ENCODE measurements around the gene PLEKHG2. TPM values are rescaled to one million over a fixed set of nuclear protein-coding genes. Genes with fewer than 3 reads are reported as not detected.
"Not testable (repeated sequence)": the region's sequence is repeated elsewhere in the genome, so short reads cannot be mapped to it uniquely, and the experiment has no call there.

The PLEKHG2 gene
- polyA plus RNA-seq, 1 donor from 2014 or later = 6.5 TPM

DNA sequence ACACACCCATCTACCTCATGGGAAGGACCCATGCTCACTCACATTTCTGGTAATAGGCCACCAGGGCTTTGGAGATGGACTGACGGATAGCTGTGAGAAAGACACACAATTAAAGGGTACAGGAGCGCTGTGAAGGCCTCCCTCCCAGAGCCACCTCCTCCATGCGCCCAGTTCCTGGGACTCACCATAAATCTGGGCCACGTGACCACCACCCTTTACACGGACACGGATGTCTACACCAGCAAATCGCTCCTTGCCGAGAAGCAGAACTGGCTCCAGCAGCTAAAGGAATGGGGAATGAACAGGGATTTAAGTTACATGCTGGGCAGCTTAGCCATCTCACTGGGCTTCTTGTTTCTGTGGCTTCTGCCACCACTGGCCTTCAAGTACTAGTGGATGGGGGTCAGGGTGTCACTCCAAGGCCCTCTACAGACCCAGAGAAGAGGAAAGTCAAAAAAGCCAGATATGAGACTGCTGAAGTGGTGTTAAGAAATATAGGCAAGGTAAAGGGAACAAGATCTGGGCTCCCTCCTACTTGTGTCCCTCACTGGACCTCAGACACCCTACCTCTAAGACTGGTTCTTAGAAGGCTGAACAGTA is 21.1 kb downstream of the PLEKHG2 start:
- Mint-ChIP-seq H3K4me1 (peaks cover 25 to 30% (median 27%) of the 10 kb centered on the region in 3 donors), H3K27me3 (no peaks in the 10 kb centered on the region), H3K4me3 (peak overlapping the region in 3 of 4 donors; percentile 33 to 100 (median 84)), H3K36me3 (peaks cover 6% of the 10 kb centered on the region), H3K9me3 (no peaks in the 10 kb centered on the region), H3K27ac (peak overlapping the region; percentile 63 to 94 (median 91))

DNA sequence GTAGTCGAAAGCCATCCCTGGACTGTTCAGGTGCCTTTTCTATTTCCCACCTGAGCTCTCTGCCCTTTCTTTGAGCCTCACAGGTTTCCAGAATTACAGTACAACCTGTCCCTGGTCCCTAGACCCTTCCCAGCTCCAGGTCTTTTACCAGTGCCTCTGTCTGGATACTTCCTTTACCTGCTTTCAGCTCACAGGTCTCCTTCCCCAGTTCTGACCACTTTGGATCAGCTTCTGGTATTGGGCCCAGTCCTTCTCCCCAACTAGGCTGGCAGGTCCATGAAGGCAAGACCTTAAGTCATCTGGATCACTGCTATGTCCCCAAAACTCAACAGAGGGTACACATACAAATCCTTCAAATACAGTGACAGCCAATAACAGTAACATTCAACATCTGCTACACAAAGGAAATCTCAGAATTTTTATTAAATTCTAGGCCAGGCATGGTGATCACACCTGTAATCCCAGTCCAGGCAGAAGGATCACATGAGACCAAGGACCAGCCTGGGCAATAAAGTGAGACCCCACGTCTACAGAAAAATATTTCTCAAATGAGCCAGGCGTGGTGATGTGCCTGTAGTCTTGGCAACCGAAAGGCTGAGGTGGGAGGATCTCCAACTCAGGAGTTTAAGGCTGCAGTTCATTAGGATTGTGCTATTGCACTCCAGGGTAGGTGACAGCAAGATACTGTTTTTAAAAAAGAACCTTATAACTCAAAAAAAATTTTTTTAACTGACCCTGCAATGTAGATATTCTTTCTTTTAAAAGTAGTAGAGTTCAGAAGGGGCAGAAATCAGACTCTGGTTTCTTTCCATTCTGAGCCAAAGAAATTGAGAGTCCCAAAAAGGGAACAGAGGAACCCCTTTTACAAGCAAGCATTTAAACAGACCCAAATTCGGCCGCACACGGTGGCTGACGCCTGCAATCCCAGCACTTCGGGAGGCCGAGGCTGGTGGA is 21.9 kb downstream of the PLEKHG2 start:
- H3K4me3 Mint-ChIP-seq = peak overlapping the region; percentile 94 to 100 (median 99)
- no peaks in the 10 kb centered on the region for H3K9me3 Mint-ChIP-seq
- H3K36me3 Mint-ChIP-seq = peaks cover 6% of the 10 kb centered on the region
- H3K27ac Mint-ChIP-seq = peak overlapping the region; percentile 67 to 94 (median 91)
- H3K4me1 Mint-ChIP-seq = peaks cover 25 to 30% (median 27%) of the 10 kb centered on the region in 3 donors
- no peaks in the 10 kb centered on the region for H3K27me3 Mint-ChIP-seq

DNA sequence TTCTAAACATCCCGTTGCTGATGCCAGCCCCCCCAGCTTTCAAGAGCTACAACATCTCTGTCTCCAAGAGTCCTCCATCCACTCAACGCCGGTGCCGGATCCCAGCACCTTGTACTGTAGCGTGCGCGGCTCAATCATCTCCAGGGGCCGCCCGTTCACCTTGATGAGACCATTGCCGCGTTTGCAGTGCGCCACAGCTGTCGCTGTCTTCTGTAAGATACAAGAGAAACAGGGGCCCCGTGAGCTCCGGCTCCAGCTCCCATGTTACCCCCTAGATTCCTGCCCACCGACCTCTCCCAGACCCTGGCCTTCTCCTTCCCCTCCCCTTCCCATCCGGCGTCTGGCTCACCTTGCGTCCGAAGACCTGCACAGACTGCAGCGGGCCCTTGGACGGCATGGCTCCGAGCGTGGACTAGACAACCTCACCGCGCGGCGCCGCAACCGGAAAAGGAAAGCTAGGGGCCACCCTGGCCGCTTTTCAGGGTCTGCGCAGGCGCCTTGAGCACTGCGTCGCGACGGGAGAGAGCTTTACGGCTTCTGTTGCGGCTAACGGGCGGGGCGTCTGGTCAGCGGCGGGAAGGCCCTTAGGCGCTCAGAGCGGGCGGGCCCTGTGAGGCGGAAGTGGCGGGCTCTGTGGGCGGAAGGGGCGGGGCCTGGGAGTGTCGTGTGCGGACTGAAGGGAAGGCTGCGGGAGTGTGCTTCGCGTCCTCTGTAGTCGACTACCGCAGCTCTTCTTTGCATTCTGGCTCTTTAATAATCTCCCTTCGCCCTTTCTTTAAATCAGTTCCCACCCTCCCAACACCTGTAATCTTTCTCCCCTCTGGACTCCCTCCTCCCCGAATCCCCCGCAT is 23.3 kb downstream of the PLEKHG2 start, which contains the start of gene RPS16:
RPS16 (minus strand) TSS at position 451 of the 851 bp plus-strand sequence; CDS start at position 397, 54 bp downstream.
- Mint-ChIP-seq H3K27ac (peak within 1 kb of the TSS; percentile 91 to 98 (median 94)), H3K36me3 (peaks cover 7% of the 10 kb centered on the region), H3K27me3 (no peaks in the 10 kb centered on the region), H3K4me3 (peak within 1 kb of the TSS; percentile 94 to 100 (median 99)), H3K4me1 (peaks cover 28 to 31% (median 28%) of the 10 kb centered on the region in 3 donors), H3K9me3 (no peaks in the 10 kb centered on the region)

DNA sequence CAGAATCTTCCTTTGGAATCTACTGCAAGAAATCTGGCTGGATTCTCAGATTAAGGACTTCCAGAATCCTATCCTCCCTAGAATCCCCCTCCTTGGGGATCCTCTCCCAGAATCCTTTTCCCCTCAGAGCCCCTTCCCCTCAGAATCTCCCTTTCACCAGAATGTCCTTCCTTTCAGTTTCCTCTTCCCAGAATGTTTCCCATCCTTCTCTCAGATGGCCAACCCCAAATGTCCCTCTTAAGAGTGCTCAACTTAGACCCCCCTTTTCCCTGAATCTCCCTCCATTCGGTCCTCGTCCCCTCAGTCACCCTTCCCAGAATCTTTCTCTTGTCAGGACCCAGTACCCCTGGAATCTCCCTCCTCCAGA is 23.9 kb downstream of the PLEKHG2 start:
- Mint-ChIP-seq H3K27ac (peak overlapping the region; percentile 91 to 98 (median 94)), H3K36me3 (peaks cover 7% of the 10 kb centered on the region), H3K4me3 (peak overlapping the region; percentile 94 to 100 (median 99)), H3K4me1 (peaks cover 25 to 29% (median 25%) of the 10 kb centered on the region in 3 donors), H3K27me3 (no peaks in the 10 kb centered on the region), H3K9me3 (no peaks in the 10 kb centered on the region)

DNA sequence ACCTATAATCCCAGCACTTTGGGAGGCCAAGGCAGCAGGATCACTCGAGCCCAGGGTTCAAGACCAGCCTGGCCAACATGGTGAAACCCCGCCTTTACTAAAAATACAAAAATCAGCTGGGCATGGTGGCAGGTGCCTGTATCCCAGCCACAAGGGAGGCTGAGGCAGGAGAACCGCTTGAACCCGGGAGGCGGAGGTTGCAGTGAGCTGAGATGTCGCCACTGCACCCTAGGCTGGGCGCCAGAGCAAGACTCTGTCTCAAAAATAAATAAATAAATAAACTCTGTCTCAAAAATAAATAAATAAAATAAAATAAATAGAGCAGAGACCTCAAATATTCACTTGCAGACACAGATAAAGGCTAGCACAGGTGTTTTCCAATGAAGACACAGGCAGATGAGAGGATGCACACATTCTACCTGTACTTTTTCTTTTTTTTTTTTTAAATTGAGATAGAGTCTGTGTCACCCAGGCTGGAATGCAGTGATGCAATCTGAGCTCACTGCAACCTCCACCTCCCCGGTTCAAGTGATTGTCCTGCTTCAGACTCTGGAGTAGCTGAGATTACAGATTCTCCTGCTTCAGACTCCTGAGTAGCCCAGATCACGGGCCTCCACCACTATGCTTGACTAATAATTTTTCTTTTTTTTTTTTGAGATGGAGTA is 25.9 kb downstream of the PLEKHG2 start:
- Mint-ChIP-seq H3K4me1 (peaks cover 18 to 25% (median 25%) of the 10 kb centered on the region in 3 donors), H3K27ac (peak overlapping the region in 1 of 3 donors; percentile 61), H3K27me3 (no peaks in the 10 kb centered on the region), H3K9me3 (no peaks in the 10 kb centered on the region), H3K4me3 (no peak overlapping the region), H3K36me3 (peaks cover 1% of the 10 kb centered on the region)

DNA sequence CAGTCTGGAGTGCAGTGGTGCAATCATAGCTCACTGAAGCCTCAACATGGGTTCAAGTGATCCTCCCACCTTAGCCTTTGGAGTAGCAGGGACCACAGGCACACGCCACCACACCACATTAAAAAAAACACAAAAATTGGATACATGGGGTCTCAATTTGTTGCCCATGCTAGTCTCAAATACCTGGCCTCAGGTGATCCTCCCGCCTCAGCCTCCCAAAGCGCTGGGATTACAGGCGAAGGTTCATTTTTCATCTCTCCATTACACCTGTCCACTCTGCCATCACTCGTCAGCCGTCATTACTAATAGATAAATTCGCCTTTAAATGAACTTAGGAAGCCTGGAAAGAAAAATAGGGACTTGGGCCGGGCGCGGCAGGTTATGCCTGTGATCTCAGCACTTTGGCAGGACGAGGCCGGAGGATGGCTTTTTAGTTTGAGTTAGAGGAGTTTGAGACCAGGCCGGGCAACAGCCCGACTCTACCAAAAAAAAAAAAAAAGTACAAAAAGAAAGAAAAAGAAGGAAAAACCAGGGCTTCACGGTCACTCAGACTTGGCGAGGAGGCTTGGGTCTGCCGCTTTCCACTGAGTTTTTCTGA is 32.2 kb downstream of the PLEKHG2 start:
- H3K36me3 Mint-ChIP-seq = no peaks in the 10 kb centered on the region
- H3K27ac Mint-ChIP-seq = peak overlapping the region; percentile 88 to 97 (median 94)
- H3K27me3 Mint-ChIP-seq = no peaks in the 10 kb centered on the region
- peak overlapping the region; percentile 92 to 100 (median 96) for H3K4me3 Mint-ChIP-seq
- H3K9me3 Mint-ChIP-seq = no peaks in the 10 kb centered on the region
- H3K4me1 Mint-ChIP-seq = peaks cover 39 to 40% (median 39%) of the 10 kb centered on the region in 3 donors

DNA sequence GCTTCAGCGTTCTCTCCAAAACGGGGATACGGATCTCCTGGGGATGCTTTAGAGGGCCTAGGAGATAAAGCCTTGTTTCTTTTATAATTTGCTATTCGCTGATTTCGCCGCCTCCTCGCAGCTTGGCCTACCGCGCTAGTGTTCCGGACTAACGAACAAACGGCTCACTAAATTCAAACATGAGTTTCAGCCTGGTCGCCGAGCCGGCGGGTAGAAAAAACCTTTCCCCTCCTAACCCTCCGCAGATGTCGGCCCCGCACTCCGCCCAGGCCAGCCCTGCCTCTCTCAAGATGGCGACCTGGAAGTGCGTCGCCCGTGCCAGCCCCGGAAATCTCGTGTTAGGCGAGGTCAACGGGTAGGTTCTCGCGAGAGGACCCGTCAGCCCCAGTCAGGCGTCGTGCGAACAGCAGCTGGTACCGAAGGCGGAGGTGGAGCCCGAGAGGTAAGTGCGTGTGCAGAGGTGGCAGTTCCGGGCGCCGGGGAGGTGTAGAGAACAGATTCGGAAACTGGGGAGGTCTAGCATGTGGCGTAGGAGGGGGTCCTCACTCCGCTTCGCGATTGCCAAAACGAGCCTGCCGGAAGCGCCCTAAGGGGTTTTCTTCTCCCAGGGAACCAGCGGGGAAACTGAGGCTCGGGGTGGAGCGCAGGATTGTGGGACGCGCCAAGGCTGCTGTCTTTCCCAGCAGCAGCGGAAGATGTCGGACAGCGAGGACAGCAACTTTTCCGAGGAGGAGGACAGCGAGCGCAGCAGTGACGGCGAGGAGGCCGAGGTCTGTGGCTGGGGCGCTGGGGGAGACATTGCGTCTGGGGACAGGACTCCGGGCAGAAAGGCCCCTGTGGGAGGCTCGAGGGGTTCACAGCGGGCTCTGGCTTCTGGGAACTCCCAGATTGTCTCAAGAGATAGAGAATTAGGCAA is 33.0 kb downstream of the PLEKHG2 start, which contains the start of gene SUPT5H:
SUPT5H (plus strand) TSS at position 387 of the 916 bp plus-strand sequence; CDS start at position 696, 309 bp downstream.
- Mint-ChIP-seq H3K27ac (peak within 1 kb of the TSS; percentile 88 to 97 (median 94)), H3K27me3 (no peaks in the 10 kb centered on the region)

DNA sequence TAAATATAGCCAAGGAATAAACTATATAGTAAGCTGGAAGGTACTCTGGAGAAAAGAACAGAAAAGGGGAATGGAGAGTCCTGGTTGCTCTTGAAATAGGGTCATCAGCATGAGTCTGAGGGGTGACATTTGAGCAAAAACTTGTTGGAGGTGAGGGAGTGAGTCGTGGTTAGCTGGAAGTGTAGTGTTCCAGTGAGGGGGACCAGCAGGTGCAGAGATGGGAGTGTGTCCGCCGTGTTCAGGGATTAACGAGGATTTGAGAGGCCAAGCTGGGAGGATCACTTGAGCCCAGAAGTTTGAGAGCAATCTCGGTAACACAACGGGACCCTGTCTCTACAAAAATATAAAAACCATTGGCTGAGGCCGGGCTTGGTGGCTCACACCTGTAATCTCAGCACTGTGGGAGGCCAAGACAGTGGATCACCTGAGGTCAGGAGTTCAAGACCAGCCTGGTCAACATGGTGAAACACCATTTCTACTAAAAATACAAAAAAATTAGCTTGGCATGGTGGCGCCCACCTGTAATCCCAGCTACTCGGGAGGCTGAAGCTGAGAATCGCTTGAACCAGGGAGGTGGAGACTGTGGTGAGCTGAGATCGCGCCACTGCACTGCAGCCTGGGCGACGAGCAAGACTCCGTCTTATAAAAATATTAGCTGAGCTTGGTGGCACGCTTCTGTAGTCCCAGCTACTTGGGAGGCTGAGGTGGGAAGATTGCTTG is 34.1 kb downstream of the PLEKHG2 start:
- no peaks in the 10 kb centered on the region for H3K36me3 Mint-ChIP-seq
- H3K4me3 Mint-ChIP-seq = peak overlapping the region; percentile 92 to 100 (median 96)

More for the DNA sequence above, 33.0 kb downstream of the PLEKHG2 start, which contains the start of gene SUPT5H:
- Mint-ChIP-seq H3K36me3 (no peaks in the 10 kb centered on the region), H3K4me1 (peaks cover 35 to 40% (median 36%) of the 10 kb centered on the region in 3 donors), H3K9me3 (no peaks in the 10 kb centered on the region), H3K4me3 (peak within 1 kb of the TSS; percentile 92 to 100 (median 96))

DNA sequence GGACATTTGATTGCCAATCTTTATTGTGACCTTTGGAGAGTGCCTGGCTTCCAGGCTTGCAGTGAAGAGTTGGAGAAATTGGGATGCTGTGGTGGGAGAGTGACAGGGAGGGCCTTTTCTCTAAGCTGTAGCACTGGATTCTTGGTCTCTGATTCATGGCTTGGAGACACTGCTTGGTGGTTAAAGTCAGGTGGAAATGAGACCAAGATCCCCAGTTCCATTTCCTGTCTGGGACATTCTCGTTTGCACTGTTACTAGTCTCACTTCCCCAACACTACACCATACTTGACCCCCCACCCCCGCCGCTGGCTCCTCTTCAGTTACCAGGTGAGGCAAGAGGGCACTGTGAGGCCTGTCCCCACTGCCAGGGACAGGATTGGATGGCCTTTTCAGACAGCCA is 35.8 kb downstream of the PLEKHG2 start:
- Mint-ChIP-seq H3K4me1 (peaks cover 43 to 59% (median 49%) of the 10 kb centered on the region in 3 donors), H3K4me3 (peak overlapping the region; percentile 64 to 100 (median 90))

More for the DNA sequence above, 34.1 kb downstream of the PLEKHG2 start:
- Mint-ChIP-seq H3K9me3 (no peaks in the 10 kb centered on the region), H3K27me3 (no peaks in the 10 kb centered on the region), H3K4me1 (peaks cover 37 to 45% (median 39%) of the 10 kb centered on the region in 3 donors), H3K27ac (peak overlapping the region; percentile 88 to 97 (median 94))

DNA sequence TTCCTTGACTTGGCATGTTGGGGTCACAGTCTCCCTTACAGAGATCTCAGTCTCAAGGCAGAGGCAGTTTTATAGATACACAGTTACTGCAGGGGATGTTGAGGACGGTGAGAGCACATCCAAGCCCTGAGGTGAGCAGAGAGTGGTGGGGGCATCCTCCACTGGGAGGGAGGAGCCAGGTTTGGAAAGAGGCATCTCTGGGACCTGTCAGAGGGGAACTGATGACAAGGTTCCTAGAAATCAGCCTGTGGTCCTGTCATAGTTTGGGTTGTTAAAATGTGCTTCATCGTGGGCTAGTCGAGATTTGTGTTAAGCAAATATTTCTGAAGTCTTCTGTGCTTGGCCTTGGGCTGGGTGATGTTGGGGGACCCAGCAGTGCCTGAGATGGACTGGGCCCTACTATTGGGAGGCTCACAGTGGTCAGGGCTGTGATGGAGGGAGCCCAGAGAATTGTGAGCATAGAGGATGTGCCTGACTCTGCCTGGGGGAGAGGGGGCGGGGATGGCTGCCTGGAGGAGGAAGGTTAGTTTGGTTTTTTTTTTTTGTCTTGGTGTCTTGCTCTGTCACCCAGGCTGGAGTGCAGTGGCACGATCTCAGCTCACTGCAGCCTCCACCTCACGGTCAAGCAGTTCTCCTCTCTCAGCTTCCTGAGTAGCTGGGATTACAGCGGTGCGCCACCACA is 36.8 kb downstream of the PLEKHG2 start:
- no peaks in the 10 kb centered on the region for H3K27me3 Mint-ChIP-seq
- H3K9me3 Mint-ChIP-seq = no peaks in the 10 kb centered on the region
- peaks cover 43 to 60% (median 49%) of the 10 kb centered on the region in 3 donors for H3K4me1 Mint-ChIP-seq
- H3K27ac Mint-ChIP-seq = peak overlapping the region; percentile 36 to 94 (median 80)
- H3K36me3 Mint-ChIP-seq = no peaks in the 10 kb centered on the region
- H3K4me3 Mint-ChIP-seq = peak overlapping the region; percentile 21 to 89 (median 46)

More for the DNA sequence above, 35.8 kb downstream of the PLEKHG2 start:
- no peaks in the 10 kb centered on the region for H3K9me3 Mint-ChIP-seq
- H3K27ac Mint-ChIP-seq = peak overlapping the region; percentile 89 to 94 (median 92)
- no peaks in the 10 kb centered on the region for H3K27me3 Mint-ChIP-seq
- H3K36me3 Mint-ChIP-seq = no peaks in the 10 kb centered on the region

DNA sequence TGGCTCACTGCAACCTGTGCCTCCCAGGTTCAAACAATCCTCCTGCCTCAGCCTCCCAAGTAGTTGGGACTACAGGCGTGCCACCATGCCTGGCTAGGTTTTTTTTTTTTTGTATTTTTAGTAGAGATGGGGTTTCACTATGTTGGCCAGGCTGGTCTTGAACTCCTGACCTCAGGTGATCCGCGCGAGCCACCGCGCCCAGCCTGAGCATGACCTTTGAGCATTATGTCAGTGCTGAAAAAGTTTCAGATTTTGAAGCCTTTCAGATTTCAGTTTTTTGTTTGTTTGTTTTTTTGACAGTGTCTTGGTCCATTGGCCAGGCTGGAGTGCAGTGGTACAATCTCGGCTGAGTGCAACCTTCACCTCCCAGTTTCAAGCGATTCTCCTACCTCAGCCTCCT is 38.8 kb downstream of the PLEKHG2 start:
- H3K9me3 Mint-ChIP-seq, H3K27me3 Mint-ChIP-seq, H3K4me3 Mint-ChIP-seq, H3K36me3 Mint-ChIP-seq: not testable (repeated sequence)
- Mint-ChIP-seq H3K4me1 (peaks cover 37 to 54% (median 39%) of the 10 kb centered on the region in 3 donors), H3K27ac (peak overlapping the region in 1 of 3 donors; percentile 86)

Data from IgD-negative memory B cell (primary cell).